Stimulated activated CD8-positive, alpha-beta memory T cell treated with anti-CD3 and anti-CD28 coated beads, Interleukin-4, amount 100 ng/mL, for 4 hours (primary cell): ENCODE data around the gene TNFAIP3.

Experiments used
- DNase-seq, 2 donors: peaks; one replicate each; pipeline ENCODE4 v3.0.0-alpha.2; 2020; ENCODE audit warnings: low read depth in 2 of 2, low spot score in 1 of 2

The TNFAIP3 gene

DNA sequence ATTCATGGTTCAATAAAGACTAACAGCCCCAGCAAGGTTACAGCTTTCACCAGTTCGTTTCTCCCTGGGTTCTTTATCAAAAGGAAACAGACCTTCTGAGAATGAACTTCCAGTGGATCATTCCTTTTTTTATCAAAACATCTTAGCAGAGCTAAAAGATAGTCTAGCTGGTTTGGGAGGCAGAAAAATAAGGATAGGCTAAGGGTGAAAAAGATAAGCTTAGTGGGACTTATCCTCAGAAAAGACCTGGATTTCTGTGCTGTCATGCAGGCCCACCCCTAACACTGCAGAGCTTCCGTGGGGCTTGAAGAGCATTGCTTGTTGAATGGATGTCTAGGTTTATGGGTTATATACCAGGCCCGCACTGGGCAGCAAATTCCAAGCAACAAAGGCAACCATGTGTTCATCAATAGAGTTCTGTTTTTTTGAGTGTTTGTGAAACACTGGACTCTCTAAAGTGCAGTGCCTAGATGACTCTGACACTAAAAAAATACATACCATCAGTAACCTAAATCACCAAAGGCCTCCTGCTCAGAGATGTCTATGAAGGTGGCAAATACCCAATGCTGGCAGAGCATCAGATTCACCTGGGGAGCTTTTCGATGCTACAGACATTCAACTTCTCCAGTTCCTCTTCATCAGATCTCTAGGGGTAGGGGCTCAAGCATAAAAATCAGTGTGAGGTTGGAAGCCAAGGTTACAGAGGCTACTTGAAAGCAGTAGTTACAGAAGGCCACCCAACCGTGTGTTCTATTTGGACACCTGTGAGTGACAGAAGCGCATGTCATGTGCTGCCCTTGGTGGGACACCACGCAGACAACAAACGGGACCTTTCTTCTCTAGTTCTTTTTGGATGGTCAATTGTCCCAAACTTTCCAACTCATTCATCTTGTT is 53.0 kb downstream of the TNFAIP3 start:
- no peak for DNase-seq

DNA sequence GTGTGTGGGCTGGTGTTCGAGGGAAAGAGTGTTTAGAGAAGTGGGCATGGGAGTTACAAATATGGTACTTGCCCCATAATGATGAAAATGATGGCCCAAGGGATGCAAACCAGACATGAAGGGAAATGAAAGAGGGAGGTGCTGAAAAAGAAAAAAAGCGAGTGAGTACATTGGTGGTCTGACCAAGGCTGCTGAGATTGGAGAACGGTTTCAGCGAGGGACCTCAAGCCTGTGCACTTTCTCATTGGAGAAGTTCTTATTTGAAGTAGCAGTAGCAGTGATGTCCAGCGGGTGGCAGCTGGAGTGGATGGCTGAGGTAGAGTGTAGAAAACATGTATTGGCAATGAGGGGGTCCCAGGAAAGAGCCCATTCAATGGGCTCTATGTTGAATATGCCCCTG is 54.8 kb downstream of the TNFAIP3 start:
- DNase-seq, result no peak

DNA sequence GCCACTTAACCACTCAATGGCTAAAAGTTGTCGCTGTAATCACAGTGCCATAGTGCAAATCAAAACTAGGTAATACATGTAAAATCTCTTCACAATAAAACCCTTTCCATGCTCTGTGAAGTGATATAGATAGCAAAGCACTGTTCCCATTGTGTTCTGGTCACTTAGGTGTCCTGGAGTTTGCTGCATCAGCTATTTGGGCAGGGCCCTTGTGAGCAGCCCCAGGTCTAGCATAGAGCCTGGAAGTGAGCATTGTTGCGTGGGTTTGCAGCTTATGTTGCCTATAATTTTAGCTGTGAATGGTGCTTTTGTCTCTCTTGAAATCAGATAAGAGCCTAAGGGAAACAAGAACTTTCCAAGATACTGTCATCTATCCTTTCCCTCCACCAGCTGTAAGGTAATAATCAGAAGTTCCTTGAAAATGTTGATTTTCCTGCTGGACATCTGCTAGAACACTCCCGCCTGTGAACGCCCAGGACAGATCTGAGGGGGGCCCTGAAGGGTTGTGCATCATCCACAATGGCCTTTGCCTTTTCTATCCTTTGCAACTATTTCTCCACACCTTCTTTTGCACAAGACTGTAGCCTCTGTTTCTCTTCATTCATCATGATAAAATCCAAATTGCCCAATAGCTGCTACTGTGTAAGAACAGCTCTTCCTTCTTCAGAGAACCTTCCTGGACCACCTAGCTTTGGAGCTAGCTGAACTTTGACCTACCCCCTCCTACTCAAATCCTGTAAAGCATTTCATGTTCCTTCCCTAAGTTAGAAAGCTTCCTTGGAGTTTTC is 57.0 kb downstream of the TNFAIP3 start:
- DNase-seq, result no peak

DNA sequence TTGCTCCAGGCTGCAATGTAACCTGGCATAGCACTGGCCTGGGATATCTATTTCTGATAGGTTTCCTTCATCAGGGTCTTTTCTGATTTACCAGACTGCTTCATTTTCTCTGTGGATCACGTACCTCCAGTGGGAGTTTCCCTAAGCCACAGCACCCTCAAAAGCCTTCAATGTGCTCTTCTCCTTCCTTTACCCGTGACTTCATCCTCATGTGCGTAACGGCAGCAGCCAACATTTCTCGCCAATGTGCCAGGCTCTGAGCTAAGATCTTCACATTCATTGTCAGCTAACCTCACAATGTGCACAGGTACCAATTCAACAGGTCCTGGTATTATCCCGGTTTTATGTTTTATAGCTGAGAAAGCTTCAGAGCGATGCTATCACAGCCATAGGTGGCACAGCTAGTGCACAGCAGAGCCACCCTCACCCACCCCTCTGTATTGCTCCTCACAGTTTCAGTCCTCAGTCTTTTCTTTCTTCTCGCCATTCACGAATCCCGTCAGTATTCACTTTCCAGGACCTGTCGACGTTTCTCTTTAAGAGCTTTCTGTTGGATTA is 58.2 kb downstream of the TNFAIP3 start:
- DNase-seq, result no peak

DNA sequence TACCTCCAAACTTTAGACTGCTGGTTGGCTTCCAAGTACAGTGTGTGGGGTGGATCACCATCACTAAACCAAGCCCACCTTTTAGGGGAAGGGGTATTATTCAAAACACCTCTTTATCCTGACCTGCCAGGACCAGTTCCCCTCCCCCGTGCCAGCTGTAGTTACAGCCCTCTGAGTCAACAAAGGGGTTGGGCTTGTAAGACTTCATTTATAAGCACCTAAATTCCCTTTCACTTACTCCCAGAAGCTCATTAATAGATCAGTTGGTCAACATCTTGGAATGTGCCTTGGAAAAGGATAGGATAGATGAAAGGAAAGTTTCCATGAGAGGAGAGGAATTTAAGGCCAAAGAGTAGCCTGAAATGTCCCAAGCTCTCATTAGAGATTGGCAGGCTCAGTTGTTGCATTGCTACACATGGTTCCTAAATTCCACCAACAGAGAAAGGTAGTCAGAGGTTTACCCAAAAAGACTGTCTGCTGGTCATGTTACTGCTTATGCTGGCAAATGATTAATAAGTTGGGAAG is 59.2 kb downstream of the TNFAIP3 start:
- DNase-seq, result no peak

DNA sequence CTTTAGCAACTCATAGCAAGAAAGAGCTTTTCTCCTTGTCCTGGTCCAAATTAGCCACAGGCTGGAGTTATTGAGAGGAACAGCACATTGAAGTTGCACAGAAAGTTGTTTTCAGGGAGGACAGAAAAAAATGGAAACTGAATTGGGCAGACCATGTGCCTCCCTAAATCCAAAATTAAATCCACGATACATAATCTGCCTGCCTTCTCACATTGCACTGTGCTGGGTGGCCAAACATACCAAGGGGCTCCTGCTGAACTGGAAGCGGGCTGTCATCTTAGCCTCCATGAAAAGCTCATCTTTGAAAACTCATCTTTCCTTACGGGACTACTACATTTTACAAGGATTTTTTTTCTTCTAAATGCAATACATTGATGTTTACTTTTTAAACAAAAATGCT is 59.9 kb downstream of the TNFAIP3 start:
- DNase-seq, result no peak

DNA sequence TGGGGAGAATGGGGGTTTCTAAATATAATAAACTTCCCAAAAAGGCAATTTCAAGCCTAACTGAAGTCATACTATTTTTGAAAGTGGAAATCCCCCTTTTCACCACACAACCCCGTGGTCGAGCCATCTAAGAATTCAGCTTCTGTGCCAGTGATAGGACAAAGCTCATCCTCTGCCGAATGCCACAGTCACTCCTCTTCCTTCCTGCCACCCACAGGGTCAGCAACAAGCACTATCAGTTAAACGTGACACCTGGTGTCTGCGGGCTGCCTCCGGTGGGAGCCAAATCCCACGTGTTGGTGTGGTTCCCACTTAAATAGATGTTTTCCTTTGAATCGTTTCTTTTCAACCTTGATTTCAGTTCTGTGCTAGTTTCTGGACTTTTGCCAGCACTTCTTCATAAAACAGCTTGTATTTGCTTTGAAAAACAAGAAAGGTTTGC is 60.7 kb downstream of the TNFAIP3 start:
- DNase-seq, result peak; percentile 51 to 79

DNA sequence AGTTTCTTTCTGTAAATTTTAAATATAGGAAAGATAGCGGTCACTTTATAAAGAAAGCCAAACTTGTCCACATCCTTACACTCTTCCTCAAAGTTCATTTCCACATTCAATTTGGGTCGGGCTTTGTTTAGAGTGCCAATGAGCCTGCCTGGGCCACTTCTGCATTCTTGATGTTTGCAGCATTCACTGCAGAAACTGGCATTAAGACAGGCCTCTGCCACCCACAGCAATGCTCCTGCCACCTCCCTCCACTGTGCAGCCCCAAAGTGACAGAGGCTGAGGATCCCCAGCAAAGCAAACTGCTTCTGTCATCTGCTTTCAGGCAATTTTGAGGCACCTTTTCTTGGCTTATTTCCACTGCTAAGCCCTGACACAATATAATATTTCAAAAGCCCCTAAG is 61.2 kb downstream of the TNFAIP3 start:
- DNase-seq, result no peak

DNA sequence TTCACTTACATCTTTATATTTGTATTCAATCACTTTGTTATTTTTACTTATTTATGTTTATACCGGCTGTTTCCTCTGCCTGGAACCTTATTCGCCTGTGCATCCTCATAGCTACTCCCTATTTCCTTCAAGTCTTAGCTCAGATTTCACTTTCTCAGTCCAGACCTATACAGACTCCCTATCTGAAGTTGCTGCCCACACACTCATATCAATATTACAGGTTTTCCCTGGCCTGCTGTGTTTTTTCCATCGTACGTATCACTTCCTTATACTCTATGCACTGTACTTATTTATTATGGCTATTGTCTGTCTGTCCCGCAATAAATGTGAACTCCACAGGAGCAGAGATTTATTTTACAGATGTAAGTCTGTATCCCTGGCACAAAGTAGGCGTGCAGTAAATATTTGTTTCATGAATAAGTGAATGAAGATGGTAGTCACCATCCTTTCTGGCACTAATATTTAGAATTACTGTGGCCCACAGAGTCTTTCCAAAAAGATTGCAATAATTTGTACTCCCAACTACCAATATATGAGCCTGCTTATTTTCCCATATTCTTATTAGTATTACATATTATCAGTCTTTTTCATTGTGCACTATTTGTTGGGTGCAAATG is 64.9 kb downstream of the TNFAIP3 start:
- DNase-seq, result no peak
